ENCODE results near the gene CES5A.

DNA sequence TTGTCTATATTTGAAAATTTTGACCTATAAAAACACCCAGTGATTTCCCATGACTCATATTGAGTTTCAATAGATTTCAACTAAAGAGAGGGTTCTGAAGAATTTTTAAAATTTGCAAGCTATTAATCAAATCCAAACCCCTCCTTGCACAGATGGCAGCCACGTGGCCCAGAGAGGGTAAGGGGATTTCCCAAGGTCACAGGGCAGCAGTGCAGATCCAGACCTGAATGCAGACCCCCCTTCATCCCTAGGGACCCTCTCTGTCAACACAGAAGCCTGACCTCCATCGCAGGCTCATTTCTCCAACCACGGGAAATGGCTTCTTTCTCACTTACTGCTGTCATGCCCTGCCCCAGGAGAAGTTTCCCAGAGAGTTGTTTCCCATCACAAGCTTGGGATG, 24.7 kb upstream of the CES5A start:
- TF ChIP-seq, protein P1, sequence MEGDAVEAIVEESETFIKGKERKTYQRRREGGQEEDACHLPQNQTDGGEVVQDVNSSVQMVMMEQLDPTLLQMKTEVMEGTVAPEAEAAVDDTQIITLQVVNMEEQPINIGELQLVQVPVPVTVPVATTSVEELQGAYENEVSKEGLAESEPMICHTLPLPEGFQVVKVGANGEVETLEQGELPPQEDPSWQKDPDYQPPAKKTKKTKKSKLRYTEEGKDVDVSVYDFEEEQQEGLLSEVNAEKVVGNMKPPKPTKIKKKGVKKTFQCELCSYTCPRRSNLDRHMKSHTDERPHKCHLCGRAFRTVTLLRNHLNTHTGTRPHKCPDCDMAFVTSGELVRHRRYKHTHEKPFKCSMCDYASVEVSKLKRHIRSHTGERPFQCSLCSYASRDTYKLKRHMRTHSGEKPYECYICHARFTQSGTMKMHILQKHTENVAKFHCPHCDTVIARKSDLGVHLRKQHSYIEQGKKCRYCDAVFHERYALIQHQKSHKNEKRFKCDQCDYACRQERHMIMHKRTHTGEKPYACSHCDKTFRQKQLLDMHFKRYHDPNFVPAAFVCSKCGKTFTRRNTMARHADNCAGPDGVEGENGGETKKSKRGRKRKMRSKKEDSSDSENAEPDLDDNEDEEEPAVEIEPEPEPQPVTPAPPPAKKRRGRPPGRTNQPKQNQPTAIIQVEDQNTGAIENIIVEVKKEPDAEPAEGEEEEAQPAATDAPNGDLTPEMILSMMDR (IDR thresholded peaks at IDR 0.05), result no peak
- TF ChIP-seq EP300 (IDR thresholded peaks at IDR 0.05) (no peak), POLR2AphosphoS5 (IDR thresholded peaks at IDR 0.05) (no peak)

Measured in gastroesophageal sphincter (tissue), 3 donors.